Activated CD4-positive, alpha-beta T cell treated with anti-CD3 and anti-CD28 coated beads, Interleukin-2, amount 50 U/mL, for 1 hour (primary cell): ENCODE data around the gene DBNL.
"Not testable (repeated sequence)": the region's sequence is repeated elsewhere in the genome, so short reads cannot be mapped to it uniquely, and the experiment has no call there.

Experiments used
- DNase-seq: peaks from one replicate; pipeline ENCODE4 v3.0.0-alpha.2; 2020

The DBNL gene

DNA sequence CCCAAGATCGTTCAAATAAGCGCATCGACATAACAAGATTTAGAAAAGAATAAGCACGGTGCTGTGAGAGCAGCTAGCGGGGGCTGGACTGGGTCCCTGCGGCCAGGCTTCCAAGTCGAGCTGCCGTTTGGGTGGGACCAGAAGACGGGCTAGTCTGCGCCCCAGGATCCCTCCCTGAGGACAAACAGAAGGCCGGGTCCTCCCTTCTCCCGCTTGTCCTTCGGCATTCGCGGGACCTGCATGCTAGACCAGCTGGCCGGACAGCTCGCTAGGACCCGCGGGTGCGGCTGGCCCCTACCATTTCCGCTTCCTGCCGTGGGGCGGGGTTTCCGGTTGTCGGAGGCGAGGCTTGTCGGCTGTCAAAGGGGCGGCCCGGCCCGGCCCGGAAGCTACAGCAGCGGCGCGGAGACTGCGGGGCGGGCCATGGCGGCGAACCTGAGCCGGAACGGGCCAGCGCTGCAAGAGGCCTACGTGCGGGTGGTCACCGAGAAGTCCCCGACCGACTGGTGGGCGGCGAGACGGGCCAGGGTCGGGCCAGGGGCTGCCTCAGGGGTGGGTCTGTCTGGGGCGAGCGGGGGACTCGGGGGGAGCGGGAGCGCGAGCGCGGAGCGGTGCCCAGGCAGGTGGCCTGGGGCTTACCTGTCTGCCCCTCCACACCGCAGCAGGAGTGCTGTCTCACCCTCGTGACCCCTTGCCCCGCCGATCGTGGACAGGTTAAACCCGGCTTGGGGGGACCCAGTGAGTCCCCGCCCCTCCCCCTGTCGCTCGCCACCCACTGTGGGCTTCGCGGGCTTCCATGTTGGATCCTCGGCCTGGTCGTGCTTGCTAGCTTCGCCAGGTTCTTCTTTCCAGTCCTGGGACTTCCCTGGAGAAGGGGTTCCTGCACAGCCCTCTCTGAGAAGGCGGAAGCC, at the start of gene DBNL:
Gene DBNL, plus strand, starts transcription at position 388 of the 911 bp plus-strand sequence. Its CDS starts 36 bp downstream, at position 424.
- DNase-seq = peak; percentile 82

DNA sequence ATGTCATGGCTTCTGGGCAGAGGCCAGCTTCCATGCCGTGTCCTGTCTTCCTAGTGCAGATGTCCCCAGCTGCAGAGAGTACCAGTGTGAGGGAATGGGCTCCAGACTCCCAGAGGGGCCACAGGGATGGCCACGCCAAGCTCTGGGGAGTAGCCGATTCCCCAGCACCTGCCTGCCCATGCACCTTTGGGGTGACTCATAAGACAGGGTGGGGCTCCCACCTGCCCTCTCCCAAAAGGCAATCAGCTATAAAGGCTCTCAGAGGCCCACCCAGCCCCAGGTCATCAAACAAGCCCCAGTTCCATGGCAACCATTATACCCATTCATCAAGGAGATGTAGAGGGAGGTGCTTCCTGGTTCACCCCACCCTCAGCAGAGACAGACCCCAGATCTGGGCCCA, 47.0 kb upstream of the DBNL start, which contains the start of gene SPDYE1:
Gene SPDYE1, plus strand, starts transcription at position 366 of the 400 bp plus-strand sequence. CDS start 2,053 bp downstream, outside the sequence.
- not testable (repeated sequence) for DNase-seq

GRCh38 chr7:44012081-44012480, 32.4 kb upstream of the DBNL start:
- not testable (repeated sequence) for DNase-seq

DNA sequence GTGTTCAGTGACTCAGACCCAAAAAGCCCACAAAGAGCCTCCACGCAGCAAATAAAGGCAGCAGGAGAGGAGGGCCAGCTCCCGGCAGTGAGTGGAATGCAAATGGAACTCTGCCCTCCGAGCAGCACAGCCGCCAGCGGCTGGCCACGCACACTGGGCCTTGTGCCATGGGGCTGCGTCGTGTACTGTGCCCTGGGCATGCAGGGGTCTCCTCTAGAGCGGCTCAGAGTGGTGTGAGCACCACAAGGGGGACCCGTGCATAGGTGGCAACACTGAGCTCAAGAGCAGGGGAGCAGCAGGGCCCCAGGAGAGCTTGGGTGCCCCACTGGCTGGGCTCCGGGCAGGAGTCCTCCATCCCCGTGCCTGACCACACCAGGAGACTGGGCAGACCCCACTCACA, 29.4 kb upstream of the DBNL start:
- not testable (repeated sequence) for DNase-seq

DNA sequence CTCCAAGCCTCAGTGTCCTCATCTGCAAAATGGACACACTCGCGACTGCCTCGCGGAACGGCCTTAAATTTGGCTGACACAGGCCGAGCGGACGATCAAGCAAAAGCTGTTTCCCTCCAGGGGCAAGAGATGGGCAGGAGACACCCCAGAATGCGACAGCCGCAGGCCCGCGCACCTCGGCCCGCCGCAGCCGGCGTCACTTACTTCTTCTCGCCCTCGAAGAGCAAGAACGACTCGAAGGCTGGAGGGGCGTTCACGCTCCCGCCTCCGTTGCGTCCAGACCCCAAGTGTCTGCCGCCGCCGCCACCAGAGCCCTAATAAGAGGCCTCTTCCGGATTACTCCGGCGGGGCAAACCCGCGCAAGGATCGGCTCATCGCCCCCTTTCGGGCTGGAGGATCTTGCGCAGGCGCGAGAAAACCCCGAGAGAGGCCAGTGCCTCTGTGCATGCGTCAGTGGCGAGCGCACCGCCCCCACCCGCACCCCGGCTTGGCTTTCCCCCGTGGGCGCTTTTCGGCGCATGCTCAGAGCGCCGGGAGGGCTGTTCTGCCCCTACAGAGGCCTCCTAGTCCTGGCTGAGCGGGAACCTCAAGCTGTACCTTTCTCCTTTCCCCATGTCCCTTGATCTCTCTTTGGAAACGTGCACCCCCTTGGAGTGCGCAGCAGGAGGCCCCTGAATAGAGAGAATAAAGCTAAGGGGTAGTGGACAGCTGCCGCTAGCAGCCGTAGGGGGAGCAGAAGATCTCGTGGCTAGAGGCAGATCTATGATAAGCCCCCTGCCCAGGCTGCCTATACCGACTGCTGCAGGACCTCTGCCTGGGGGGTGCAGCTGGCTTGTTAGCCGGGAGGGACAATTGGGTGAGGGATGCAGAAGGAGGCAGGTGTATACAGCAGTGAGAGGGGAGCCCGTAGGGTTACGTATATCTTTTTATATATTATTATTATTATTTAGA, 25.4 kb upstream of the DBNL start:
- peak; percentile 99 for DNase-seq

- not testable (repeated sequence) for DNase-seq
These were observed 24.7 kb upstream of the DBNL start for GRCh38 chr7:44019825-44020224.

DNA sequence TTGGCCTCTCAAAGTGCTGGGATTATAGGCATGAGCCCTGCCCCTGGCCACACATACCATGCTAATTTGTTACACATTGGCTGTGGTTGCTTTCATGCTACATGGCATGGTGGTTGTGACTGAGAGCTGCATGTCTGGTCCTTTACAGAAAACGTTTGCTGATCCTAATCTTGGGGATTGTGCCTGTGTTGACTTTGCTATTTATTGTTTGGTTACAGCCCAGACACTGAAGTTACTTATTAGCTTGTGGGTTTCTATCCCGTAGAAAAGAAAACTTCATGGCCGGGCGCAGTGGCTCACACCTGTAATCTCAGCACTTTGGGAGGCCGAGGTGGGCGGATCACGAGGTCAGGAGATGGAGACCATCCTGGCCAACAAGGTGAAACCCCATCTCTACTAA, 22.4 kb upstream of the DBNL start:
- DNase-seq = not testable (repeated sequence)

DNA sequence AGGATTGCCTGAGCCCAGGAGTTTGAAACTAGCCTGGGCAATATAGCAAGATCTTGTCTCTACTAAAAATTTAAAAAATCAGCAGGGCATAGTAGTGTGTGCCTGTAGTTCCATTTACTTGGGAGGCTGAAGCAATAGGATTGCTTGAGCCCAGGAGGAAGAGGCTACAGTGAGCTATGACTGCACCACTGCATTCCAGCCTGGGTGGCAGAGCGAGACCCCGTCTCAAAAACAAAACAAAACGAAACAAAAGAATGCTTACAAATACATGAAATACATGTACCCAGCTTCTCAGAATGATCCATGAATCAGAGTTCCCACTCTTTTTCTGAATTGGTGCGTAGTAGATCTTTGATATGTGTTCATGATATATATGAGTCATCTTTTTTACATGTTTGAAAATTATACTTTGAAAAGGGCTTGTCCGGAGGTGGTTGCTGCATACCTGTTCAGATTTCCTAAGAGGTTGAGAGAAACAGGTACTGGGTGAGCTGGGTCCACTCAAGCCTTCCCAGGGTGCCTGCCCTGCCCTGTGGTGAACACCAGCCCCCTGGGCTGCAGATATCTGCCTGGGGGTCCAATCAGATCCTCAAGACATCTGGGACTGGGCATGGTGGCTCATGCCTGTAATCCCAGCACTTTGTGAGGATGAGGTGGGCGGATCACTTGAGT, 21.6 kb upstream of the DBNL start:
- DNase-seq = not testable (repeated sequence)

DNA sequence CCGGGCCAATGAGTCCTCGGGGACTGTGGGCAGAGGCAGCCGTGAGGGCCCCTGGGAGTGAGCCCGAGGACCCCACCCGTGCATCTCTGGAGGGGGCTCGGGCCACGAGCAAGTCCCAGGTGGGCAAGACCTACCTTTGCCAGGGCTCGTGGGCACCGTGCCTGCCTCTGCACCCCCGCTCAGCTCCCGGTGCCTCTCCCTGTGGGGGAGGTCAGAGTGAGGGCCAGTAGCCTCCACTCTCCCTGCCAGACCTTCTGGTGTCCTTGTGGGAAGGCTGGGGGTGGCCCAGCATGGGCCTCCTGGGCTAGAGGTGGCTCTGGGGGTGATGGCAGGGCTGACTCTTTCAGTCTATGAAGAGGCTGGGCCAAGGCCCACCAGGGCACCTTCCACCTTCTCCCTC, 15.1 kb upstream of the DBNL start:
- DNase-seq = not testable (repeated sequence)

GRCh38 chr7:44030029-44030428, 14.5 kb upstream of the DBNL start:
- not testable (repeated sequence) for DNase-seq

- not testable (repeated sequence) for DNase-seq
These were observed 13.2 kb upstream of the DBNL start for GRCh38 chr7:44031319-44031718.

DNA sequence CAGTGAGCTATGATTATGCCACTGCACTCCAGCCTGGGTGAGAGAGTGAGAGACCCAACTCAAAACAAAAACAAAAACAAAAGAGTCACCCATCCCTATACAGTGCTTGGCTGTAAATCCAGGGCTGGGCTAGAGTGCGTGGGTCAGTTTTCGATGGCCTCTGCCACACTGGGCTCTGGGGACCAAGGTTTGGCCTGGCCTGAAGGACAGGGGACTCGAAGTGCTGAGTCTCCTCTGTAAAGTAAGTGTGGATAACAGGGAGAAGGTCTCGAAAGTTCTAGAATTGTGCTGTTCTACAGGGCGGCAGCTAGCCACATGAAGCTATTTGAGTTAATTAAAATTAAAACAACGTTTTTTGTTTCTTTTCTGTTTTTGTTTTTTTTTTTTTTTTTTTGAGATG, 12.5 kb upstream of the DBNL start:
- not testable (repeated sequence) for DNase-seq

DNA sequence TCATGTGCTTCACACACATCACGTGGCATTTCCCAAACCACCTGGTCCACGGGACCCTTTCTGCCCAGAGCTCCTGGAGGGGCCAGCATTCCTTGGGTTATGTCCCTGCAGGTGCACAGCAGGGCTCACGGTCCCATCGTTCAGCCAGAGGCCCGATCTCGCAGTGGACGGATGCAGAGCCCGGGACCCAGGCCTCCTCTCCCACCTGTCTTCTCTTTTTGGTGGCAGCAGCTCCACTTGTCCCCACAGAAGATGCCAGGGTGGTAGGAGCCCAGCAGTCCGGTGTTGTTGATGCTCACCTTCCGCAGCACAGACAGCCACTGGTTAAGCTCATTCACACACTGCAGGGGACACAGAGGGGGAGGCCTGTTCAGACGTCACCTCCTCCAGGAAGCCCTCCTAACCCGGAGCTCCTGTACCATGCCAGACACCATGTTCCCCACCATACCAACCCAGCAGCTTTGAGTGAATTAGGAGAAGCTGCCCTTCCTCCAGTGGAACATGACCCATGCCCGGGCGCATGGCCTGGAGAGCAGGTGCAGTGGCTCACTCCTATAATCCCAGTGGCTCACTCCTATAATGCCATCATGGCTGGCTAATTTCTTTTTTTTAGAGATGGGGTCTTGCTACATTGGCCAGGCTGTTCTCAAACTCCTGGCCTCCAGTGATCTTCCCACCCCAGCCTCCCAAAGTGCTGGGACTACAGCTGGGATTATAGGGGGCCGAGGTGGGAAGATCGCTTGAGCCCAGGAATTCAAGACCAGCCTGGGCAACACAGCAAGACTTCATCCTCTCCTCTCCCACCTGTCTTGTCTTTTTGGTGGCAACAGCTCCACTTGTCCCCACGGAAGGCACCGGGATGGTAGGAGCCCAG, 10.3 kb upstream of the DBNL start:
- not testable (repeated sequence) for DNase-seq

- DNase-seq = peak; percentile 38
These were observed 8.1 kb upstream of the DBNL start for GRCh38 chr7:44036364-44036763.

DNA sequence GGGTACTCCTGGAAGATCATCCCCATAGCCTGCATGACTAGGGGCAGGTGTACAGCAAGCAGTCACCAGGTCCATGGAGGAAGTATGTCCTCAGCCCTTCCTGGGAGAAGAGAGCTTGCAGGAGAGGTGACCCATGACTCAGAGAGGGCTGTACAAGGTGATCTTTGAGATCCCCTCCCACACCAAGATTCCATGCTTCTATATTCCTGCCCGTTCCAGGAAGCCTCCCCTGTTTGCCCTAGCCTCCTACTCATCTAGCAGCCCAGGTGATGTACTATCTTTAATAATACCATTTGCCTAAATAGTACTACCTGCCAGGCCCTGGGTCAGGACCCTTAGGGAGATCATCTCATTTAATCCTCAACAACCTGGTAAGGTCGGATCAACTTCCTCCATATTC, 6.6 kb upstream of the DBNL start:
- DNase-seq = not testable (repeated sequence)

- DNase-seq = not testable (repeated sequence)
These were observed 5.9 kb upstream of the DBNL start for GRCh38 chr7:44038553-44038952.

DNA sequence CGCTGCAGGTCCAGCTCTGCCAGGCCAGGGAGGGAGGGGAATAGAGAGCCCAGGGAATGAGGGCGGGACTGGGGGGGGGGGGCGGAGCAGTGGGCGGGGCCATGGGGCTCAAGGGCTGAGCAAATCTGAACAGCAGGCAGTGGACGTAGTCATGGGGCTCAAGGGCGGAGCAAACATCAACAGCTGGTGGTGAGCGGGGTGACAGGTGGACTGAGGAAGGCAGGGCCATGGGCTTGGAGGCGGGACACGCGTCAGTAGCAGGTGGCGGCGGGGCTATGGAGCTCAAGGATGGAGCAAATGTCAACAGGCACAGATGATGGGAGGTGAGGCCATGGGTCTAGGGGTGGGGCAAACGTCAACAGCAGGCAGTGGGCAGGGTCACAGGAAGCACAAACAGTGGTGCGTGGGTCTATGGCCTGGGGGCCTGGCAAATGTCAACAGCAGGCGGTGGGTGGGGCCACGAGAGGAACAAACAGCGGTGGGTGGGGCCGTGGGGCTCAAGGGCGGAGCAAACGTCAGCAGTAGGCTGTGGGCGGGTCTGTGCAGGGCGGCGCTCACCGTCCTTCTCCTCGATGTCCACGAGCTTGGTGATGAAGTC, 5.4 kb upstream of the DBNL start:
- DNase-seq = peak; percentile 86

GRCh38 chr7:44039800-44040492, 4.6 kb upstream of the DBNL start:
- not testable (repeated sequence) for DNase-seq

- DNase-seq = peak; percentile 63
These were observed 4.0 kb upstream of the DBNL start for GRCh38 chr7:44040493-44040891.

DNA sequence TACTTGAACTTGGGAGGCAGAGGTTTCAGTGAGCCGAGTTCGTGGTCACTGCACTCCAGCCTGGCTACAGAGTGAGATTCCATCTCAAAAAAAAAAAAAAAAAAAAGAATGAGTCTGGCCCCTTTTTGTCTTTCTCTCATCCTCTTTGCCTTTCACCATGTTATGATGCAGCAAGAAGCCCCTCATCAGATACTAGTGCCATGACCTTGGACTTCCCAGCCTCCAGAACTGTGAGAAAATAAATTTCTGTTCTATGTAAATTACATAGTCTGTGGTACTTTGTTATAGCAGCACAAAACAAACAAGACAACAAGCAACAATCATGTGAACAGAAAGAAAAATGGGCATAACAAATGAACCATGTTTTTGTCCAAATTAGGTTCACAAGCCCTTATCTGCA, 2.3 kb upstream of the DBNL start:
- DNase-seq = no peak
